ENCODE results near the gene REXO4. TPM values are rescaled to one million over a fixed set of nuclear protein-coding genes. Genes with fewer than 3 reads are reported as not detected.

Gene REXO4
- total and polyA plus RNA-seq, 2 of the 13 experiments (the other 11 are each of a cell fraction or from before 2014, with no cell fraction given): 18.5 to 30.4 TPM

DNA sequence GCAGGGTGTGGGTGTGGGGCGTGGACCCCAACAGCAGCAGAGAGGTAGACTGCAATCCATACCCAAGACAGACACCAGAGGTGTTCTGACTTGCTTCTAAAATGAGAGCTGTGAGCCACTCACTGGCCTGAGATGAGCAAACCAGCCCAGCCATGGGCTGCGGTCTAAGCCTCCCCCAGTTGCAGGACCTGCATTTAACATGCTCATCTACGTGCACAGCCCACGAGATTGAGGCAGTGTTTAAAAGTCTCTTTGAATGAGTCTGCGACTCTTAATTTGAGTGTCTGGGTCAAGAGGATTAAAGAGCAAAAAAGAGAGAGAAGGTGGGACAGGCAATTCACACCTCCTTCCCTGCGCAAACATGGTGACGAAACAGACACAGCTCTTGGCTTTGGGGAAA is 47.9 kb downstream of the REXO4 start (continued):
- TF ChIP-seq, protein P1, sequence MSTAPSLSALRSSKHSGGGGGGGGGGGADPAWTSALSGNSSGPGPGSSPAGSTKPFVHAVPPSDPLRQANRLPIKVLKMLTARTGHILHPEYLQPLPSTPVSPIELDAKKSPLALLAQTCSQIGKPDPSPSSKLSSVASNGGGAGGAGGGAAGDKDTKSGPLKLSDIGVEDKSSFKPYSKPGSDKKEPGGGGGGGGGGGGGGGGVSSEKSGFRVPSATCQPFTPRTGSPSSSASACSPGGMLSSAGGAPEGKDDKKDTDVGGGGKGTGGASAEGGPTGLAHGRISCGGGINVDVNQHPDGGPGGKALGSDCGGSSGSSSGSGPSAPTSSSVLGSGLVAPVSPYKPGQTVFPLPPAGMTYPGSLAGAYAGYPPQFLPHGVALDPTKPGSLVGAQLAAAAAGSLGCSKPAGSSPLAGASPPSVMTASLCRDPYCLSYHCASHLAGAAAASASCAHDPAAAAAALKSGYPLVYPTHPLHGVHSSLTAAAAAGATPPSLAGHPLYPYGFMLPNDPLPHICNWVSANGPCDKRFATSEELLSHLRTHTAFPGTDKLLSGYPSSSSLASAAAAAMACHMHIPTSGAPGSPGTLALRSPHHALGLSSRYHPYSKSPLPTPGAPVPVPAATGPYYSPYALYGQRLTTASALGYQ (CRISPR knock-in tag; IDR thresholded peaks at IDR 0.05): no peak
- no peak for TF ChIP-seq ZNF205 (CRISPR knock-in tag; IDR thresholded peaks at IDR 0.05)
- no peak for TF ChIP-seq RARG (CRISPR knock-in tag; IDR thresholded peaks at IDR 0.05; ENCODE audit: low read depth)
- TF ChIP-seq U2AF2 (IDR thresholded peaks at IDR 0.05; ENCODE audit: low read depth, low read length): no peak
- no peak for TF ChIP-seq RNF2 (conservative IDR thresholded peaks at IDR 0.05; ENCODE audit: low read depth)

GRCh38 chr9:133369422-133369821 is 48.4 kb downstream of the REXO4 start:
- no TSS peak for BruUV-seq (replicated peaks)
- no peak for TF ChIP-seq ZNF326 (CRISPR knock-in tag; IDR thresholded peaks at IDR 0.05; ENCODE audit: borderline replicate concordance)
- TF ChIP-seq MED1 (CRISPR knock-in tag; IDR thresholded peaks at IDR 0.05): no peak
- TF ChIP-seq KDM2A (CRISPR knock-in tag; IDR thresholded peaks at IDR 0.05; ENCODE audit: borderline replicate concordance, low read depth): no peak
- no peak for TF ChIP-seq NBN (conservative IDR thresholded peaks at IDR 0.05)
- 0 out of 2 replicates have a peak, but pooled peaks have one; percentile 44 for TF ChIP-seq POLR2AphosphoS2 (IDR thresholded peaks at IDR 0.05; ENCODE audit: low read depth, low read length)
- no peak for TF ChIP-seq ZNF740 (CRISPR knock-in tag; IDR thresholded peaks at IDR 0.05)
- TF ChIP-seq JUND (CRISPR knock-in tag; IDR thresholded peaks at IDR 0.05): no peak
- TF ChIP-seq PREB (CRISPR knock-in tag; IDR thresholded peaks at IDR 0.05): no peak
- no peak for TF ChIP-seq HOXD1 (CRISPR knock-in tag; IDR thresholded peaks at IDR 0.05)
- TF ChIP-seq TARDBP (CRISPR knock-in tag; IDR thresholded peaks at IDR 0.05): no peak
- TF ChIP-seq CEBPB (IDR thresholded peaks at IDR 0.05; ENCODE audit: borderline replicate concordance, low read depth, low read length): peak; percentile 66
- no peak for TF ChIP-seq NR2F6 (IDR thresholded peaks at IDR 0.05)
- TF ChIP-seq NR2F6 (CRISPR knock-in tag; IDR thresholded peaks at IDR 0.05): no peak
- no peak for TF ChIP-seq ZNF446 (CRISPR knock-in tag; IDR thresholded peaks at IDR 0.05)

More at GRCh38 chr9:133369422-133369821, 48.4 kb downstream of the REXO4 start:
- FAIRE-seq (no peak), DNase-seq (ENCODE audit: low spot score) (no peak), ATAC-seq (no peak)
- Histone ChIP-seq H3K9me3 (ENCODE audit: low read length) (no peaks in the 10 kb centered on the region), H3K79me2 (ENCODE audit: insufficient read depth, low read length) (peaks cover 95% of the 10 kb centered on the region), H3K9ac (ENCODE audit: insufficient read depth, low read depth, low read length) (no peak overlapping the region), H3K27me3 (ENCODE audit: control insufficient read depth in 1 of 2, insufficient read depth in 2 of 2, low read length in 2 of 2) (no peaks in the 10 kb centered on the region), H3K36me3 (replicated peaks in 1 of 2; ENCODE audit: control insufficient read depth in 1 of 2, insufficient read depth in 2 of 2, low read length in 2 of 2) (peaks cover 20 to 88% of the 10 kb centered on the region in 2 experiments), H3K27ac (ENCODE audit: extremely low read length, insufficient read depth, low read length) (no peak overlapping the region), H4K20me1 (ENCODE audit: insufficient read depth, low read length) (peaks cover 96% of the 10 kb centered on the region), H2AFZ (ENCODE audit: low read length) (no peak overlapping the region), H3K4me3 (replicated peaks in 1 of 3; ENCODE audit: insufficient read depth in 1 of 3, low read depth in 2 of 3, low read length in 3 of 3) (no peak overlapping the region), H3K4me2 (ENCODE audit: low read depth, low read length) (no peak overlapping the region), H3K4me1 (ENCODE audit: insufficient read depth, low read length) (peaks cover 61% of the 10 kb centered on the region)
- CTCF ChIA-PET (ENCODE audit: low intra/inter-chr PET ratio, low total read pairs): no interaction called here
- POLR2A ChIA-PET: interaction anchor here (0.9 kb wide), 1 partner anchor 11 kb away, joined by 3 read pairs; no protein-coding TSS in a partner anchor
- in situ Hi-C loops (cut with HindIII; ENCODE audit: extremely low pct_ligation_motif_present, low pct_unique_long_range_greater_than_20kb): no loop called here
- intact Hi-C loops (cut with micrococcal nuclease; ENCODE audit: unreplicated experiment): no loop called here
- 93% methylated on average over 3 of the region's 6 CpGs for WGBS (ENCODE audit: low lambda C conversion rate)
